GM21529 (cell line): ENCODE data around the gene TMEM163.
"Not testable (repeated sequence)": the region's sequence is repeated elsewhere in the genome, so short reads cannot be mapped to it uniquely, and the experiment has no call there.

Experiments used
- ATAC-seq: cut with Tn5 transposase; IDR thresholded peaks from one replicate; pipeline ENCODE4 v1.9.1; 2021; ENCODE audit not compliant: unreplicated experiment

The TMEM163 gene

GRCh38 chr2:134540990-134541389 is 177.8 kb downstream of the TMEM163 start:
- no peak for ATAC-seq

GRCh38 chr2:134539981-134540380 is 178.8 kb downstream of the TMEM163 start:
- no peak for ATAC-seq

- no peak for ATAC-seq
Measured at GRCh38 chr2:134537702-134538101, 181.1 kb downstream of the TMEM163 start.

- no peak for ATAC-seq
Measured at GRCh38 chr2:134537121-134537520, 181.7 kb downstream of the TMEM163 start.

- ATAC-seq: no peak
Measured at GRCh38 chr2:134536296-134536695, 182.5 kb downstream of the TMEM163 start.

- ATAC-seq: no peak
Measured at GRCh38 chr2:134532537-134532936, 186.3 kb downstream of the TMEM163 start.

- no peak for ATAC-seq
Measured at GRCh38 chr2:134527381-134527780, 191.4 kb downstream of the TMEM163 start.

GRCh38 chr2:134522496-134523455 is 196.0 kb downstream of the TMEM163 start:
- no peak for ATAC-seq

- no peak for ATAC-seq
Measured at GRCh38 chr2:134518101-134518500, 200.7 kb downstream of the TMEM163 start.

GRCh38 chr2:134515137-134515536 is 203.7 kb downstream of the TMEM163 start:
- no peak for ATAC-seq

GRCh38 chr2:134513465-134513804 is 205.4 kb downstream of the TMEM163 start:
- ATAC-seq: no peak

GRCh38 chr2:134512734-134513464 is 205.9 kb downstream of the TMEM163 start:
- no peak for ATAC-seq

- no peak for ATAC-seq
Measured at GRCh38 chr2:134508391-134508790, 210.4 kb downstream of the TMEM163 start.

GRCh38 chr2:134507697-134508096 is 211.1 kb downstream of the TMEM163 start:
- no peak for ATAC-seq

- not testable (repeated sequence) for ATAC-seq
Measured at GRCh38 chr2:134507159-134507558, 211.6 kb downstream of the TMEM163 start.

GRCh38 chr2:134505446-134505845 is 213.4 kb downstream of the TMEM163 start:
- no peak for ATAC-seq

- no peak for ATAC-seq
Measured at GRCh38 chr2:134504586-134505336, 214.0 kb downstream of the TMEM163 start.

GRCh38 chr2:134502104-134502503 is 216.7 kb downstream of the TMEM163 start:
- ATAC-seq: no peak

GRCh38 chr2:134501476-134502091 is 217.2 kb downstream of the TMEM163 start:
- no peak for ATAC-seq

- no peak for ATAC-seq
Measured at GRCh38 chr2:134500211-134500935, 218.4 kb downstream of the TMEM163 start.
